GM19438 (cell line): Measurements from ENCODE around the gene ELMO1.

Source experiments
- ATAC-seq: cut with Tn5 transposase; IDR thresholded peaks from one replicate; pipeline ENCODE4 v1.9.1; 2021; ENCODE audit warnings: low read depth; ENCODE audit not compliant: unreplicated experiment

ELMO1 gene

DNA sequence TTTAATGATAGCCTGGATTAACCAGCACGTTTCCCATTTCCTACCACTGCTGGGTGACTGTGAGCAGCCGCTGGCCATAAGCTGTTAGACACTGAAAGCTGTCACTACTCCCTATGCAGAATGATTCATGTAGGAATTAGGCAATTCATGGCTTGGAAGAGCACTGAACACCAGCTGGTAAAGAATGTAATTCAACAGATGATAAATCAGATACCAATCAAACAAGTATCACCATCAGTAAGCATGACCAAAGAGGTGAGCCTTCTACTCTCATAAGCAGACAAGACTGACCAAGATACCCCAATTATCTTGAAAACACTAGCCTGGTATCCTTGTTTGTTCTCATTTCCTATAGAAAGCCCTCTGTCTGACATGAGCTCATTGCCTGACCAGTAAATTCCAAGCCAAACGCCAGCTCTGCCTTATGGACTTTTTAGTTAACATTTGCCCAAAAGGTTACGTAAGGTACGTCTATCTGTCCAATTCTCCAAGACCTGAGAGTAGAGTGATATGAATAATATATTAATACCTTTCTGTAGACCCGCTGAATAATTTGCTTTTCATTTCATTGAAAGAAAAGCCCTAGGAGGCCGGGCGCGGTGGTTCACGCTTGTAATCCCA, 127.7 kb downstream of the ELMO1 start:
- no peak for ATAC-seq

DNA sequence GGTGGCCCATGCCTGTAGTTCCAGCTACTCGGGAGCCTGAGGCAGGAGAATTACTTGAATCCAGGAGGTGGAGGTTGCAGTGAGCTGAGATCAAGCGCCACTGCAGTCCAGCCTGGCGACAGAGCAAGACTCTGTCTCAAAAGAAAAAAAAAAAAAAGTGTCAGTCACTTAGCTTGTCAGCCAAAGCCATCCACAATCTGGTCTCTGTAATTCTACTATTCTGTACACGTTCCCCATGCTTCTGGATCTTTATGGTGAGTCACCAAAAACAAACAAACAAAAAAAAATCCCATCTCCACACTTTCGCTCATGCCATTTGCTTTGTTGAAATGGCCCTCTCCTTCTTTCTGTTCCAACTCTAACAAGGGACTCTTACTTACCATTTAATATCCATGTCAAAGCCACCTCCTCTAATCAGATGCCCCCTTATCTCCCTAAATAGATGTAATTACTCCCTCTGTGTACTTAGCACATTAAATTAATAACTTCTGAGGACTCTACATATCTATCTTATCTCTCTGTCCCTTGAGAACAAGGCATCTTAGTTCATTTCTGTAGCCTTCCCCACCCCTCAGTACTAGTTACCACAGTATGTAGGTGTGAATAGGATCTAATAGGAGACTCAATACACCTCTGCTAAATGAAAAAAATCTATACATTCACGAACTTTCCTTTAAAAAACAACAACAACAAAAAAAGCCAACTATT, 128.4 kb downstream of the ELMO1 start:
- no peak for ATAC-seq

DNA sequence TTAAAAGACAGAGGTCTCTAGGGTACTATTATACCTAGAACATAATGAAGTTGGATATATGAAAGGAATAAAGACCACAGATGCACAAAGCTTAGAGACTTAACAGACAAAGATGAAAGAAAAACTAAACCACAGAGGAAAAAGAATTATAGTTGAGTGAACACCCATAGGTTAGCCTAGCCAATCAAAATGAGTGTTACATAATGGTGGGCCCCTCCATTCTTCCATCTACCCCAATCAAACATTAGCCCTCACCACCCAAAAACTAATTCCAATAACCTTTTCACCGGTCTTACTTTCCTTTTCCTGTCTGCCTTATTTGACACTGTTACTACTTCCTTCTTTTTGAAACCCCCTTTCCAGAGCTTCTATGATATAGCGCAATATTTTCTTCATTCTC, 130.1 kb downstream of the ELMO1 start:
- no peak for ATAC-seq

DNA sequence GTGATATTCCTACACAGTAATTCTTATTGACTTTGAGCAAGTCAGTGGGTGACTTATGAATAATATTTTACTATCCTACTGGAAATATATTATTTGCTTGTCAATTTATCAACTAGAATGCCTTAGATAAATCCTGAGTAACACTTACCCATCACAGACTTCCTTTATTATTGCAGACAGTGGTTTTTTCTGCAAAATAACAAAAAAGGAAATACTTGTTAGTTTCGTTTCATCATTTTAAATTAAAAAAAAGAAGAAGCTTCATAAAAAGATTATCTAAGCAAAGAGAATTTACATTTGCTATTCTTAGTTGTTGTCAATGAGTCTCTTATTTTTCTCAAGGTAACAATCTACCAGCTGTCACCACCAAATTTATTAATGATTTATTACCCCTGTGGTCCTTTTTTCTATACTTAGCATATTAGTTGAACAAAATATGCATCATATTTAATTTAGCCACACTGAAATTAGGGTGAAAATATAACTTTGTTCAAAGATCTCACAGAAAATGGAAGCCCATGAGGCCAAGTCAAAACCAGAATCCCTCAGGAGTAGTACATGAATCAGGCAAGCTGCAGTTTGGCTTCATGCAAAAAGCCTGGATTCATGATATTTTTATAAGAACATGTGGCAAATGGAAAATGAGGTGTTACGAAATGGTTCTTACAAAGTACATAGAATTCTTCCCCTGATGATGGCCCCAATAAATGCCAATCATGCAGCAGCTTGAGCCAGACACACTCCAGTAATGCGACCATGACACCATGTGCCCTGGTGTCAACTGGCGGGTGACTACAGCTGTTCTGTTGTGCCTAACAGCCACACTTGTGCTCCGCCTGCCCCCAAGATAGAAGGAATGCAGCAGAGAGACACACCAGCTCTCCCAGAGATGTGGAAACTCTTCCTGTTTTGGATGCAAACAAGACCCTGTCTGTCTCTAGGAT, 132.6 kb downstream of the ELMO1 start:
- no peak for ATAC-seq

DNA sequence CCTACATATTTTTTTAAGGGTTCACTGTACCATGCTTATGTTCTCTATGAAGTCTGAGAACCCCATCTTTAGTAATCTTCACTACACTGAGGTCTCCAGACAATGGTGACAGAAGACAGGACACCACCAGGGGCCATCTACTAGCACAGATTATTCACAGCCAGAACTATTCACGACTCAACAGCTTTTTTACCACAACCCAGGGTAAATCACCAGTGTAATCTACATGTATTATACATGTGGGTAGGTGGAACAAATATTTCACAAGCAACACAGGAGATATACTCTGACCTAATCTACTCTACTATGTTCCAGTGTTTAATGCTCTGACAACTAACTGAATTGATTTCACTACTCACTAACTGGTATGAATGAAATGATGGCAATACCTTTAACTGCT, 136.1 kb downstream of the ELMO1 start:
- no peak for ATAC-seq

DNA sequence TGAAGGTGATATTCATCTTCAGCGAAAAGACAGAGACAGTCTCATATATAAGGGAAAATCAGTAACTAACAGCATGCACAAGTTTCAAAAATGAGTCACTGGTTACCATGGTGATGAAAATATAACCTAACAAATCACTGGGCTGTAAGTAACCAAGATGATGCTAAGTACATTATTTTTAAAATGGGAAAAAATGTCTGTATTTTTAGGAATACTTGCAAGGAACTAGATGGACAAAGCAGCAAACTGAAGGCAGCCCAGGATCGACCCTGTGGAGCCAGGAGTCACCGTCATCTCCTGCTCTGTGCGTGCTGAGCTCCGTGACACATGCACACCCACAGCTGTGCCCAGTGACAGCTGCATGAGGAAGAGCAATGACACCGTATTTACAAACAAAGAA, 137.3 kb downstream of the ELMO1 start:
- ATAC-seq, result peak; percentile 64

DNA sequence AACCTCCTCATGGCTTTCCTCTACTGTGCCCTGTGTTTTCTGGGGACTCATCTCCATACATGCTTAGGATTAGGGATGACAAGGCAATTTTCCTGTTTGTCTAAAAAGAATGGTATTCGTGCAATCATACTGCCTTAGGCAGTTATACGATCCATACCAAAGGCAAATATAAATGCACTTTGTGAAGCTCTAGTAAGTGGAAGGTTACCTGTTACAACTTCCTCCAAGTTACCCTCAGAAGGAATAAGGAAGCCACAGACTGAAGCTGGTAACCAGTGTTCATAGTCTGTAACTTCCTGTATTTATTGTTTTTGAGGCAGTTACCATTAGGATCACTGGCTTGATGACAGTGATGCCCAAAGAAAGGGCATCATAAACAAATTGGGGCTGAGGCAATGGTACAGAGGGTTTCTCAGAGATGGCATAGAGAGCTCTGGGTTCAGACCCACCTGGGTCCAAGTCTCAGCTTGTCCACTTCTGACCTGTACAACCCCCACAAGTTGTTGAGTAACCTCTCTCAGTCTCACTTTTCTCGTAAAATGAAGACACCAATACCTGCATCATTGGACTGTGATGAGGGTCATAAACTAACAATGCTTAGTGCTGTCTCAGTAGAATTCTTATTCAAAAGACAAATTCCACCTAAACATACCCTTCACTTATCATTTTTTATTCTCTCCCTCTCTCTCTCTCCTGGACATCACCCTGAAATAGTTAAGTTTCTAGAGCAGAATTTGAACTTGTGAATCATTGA, 138.2 kb downstream of the ELMO1 start:
- no peak for ATAC-seq

DNA sequence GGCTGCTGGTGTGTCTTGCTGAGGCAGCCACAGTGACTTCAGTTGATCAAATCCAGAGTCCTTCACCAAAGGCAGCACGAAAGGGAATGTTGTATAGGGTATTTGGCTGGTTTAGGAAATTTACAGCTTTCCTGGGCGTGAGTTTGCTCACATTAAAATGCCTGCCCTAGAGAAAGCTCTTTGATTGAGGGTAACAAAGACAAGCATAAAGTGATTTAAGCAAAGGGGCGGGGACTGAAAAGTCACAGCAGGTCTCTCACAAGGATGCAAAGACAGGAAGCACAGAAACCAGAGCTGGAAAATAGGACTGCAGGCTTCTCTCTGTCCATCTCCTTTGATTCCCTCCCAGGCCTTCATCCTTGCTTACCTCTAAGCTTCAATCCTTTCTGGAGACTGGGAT, 139.2 kb downstream of the ELMO1 start:
- ATAC-seq, result no peak

DNA sequence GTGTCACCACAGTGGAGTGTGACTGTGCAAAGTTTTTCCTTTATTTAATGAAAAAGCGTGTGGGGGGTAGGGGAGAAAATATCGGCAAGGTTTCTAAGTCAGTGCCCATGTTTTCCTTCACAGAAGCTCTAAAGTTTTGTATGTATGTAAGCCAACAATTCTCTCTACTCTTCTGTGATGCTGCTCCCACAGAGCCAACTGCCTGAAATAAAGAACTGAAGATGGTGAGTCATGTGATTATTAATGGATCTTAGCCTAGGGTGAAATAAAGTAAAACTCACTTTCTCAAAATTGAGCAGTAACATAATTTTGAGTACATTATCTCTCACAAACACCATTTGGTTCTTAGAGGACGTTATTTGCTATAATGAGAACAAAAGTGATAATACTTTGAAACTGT, 143.7 kb downstream of the ELMO1 start:
- ATAC-seq, result no peak

DNA sequence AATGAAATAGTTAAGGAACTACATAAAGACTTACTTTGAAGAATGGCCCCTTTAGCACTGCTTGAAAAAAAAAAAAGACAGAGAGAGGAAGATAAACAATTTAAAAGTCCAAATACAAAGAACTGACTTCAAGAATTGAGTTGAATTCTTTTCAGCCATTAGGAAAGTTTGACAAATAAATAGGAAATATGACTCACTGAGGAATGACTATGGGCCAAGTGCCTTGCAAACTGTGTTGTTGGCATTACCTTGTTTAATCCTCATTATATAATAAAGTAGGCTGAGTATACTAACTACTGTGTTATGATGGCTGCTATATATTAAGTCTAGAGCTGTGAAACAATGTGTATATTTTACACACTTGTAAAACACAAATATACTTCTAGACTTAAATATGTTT, 151.1 kb downstream of the ELMO1 start:
- no peak for ATAC-seq

DNA sequence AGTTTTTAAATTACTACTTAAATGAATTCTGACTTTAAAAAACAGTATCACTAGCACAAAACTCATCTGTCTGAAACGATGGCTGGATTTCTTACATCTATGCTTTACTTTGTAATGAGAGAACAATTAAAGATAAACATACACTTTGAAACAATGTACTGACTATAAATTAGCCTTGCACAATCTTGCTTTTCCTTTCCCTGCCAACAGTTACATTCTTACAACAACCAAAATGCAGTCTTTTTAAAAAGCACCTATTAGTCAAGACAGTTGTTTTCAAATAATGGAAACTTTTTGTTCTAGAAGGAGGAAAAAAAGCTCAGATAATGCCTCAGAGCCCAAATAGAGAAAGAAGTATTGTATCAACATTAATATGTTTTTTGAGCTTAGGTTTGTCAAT, 153.3 kb downstream of the ELMO1 start:
- no peak for ATAC-seq

DNA sequence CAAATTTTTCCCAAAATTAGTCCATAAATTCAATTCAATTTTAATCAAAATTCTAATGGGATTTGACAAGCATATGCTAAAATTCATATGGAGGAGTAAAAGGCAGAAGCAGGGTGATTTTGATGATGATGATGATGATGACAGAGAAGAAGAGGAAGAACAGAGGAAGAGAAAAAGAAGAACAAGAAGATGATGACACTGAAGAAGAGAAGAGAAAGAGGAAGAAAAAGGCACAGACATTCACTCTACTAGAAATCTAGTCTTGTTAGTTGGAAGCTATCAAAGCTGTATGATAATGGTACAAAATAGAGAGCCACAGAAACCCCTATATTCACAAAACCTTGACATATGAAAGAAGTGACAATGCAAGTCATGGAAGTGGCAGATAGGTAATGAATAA, 157.9 kb downstream of the ELMO1 start:
- no peak for ATAC-seq

DNA sequence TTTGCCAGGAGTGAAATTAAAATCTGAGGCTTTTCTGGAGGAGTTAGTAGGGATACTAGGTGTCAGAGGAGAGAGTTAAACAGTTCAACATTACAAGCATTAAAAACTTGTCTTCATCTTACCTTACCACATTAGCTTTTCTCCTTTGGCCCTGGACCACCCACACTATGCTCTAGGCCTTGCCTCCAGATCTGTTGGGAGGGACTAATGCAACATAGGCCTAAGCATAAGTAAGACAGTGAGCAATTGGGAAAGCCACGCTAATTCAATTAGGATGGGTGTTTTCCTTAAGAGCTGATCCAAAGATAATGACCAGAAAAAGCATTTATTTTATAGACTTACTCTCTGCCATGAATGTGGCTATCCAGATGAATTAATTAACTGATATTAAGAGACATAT, 158.9 kb downstream of the ELMO1 start:
- no peak for ATAC-seq

DNA sequence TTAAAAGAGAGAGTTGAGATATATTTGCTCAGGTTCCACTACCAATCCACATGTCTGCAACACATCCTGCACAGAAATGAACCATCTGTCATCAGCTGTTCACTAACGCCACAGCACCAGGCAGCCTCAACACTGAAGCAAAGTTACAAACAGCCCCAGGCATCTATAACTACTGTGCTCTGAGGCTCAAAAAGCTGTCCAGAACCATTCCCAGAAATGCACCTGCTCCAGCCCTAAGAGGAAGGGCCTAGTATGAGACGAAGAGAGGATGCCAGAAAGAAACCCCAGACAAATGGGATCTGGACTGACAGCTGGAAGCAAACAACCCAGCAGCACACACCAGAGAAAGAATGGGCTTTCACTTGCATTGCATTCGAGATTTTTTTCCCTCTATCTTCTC, 159.3 kb downstream of the ELMO1 start:
- no peak for ATAC-seq

DNA sequence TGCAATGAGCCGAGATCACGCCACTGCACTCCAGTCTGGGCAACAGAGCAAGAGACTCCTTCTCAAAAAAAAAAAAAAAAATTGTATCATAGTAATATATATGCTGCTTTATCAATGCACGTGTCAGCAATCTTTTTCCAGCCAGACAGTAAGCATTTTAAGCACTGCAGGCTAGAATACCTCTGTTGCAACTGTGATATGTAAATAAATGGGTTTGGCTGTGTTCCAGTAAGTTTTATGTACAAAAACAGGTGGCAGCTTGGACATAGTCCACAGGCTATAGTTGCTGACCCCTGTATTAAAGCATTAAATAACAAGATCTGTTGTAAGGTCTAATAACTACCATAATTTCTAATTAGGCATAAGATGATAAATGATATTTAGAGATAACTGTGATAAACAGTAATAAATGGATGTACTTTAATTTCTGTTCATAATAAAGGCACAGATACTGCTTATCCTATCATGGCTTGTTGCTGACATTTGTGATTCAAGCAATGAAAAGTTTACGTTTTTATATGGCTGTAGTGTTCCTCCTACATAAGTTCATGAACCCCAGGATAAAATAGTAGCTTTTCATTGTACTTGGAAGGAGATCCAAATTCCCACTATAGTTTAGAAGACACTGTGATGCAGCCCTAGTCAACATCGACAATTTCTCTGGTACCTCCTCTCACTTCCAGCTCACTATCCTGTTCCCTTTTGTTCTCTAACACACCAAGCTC, 161.4 kb downstream of the ELMO1 start:
- peak; percentile 53 for ATAC-seq

DNA sequence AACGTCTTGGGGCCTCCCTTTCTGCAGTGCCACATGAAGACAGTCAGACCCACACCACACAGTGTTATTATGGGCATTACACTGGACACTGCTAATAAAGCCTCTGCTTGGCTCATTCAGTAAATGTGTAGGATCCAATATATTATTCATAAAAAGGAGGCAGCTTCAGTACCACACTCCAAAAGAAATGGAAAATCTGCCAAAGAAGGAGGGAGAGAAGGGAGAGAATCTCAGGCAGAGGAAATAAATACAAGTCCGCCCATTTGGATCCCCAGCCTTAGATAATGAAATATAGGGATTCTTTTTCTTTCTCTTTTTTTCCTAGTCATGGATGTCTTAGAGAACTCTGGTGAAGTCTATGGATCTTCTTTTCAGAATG, 162.2 kb downstream of the ELMO1 start:
- no peak for ATAC-seq

DNA sequence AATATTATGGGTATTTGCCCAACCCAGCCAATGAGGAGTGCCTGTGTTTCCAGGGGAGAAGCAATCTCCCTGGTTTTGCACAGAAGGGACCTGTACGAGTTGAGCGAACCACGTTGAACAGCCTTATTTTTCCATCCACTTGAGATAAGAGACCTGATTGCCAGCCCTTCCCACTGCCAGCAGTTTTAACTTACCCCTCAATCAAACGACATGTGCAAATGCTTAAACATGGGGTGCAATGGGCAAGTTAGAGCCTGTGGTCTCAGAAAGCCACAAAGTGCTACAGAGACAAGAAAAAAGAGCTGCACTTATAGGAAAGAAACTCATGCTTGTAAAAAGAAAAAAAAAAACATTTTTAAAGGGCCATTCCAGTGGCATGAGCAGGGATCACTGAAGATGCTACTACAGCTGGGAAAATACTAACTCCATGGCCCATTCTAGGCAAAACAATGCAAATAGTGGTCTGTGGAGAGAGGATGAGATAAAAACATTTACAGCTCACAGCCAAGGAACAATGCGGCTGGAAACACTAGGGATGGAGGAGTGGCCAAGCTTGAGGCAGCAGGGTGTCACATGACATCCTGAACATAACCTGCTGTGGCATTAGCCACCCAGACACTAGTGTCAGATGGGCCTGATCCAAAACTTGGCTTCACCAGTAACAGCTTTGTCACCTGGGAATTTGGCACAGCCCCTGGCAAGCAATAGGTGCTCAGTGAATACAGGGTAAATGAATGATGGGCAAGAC, 162.8 kb downstream of the ELMO1 start:
- no peak for ATAC-seq

DNA sequence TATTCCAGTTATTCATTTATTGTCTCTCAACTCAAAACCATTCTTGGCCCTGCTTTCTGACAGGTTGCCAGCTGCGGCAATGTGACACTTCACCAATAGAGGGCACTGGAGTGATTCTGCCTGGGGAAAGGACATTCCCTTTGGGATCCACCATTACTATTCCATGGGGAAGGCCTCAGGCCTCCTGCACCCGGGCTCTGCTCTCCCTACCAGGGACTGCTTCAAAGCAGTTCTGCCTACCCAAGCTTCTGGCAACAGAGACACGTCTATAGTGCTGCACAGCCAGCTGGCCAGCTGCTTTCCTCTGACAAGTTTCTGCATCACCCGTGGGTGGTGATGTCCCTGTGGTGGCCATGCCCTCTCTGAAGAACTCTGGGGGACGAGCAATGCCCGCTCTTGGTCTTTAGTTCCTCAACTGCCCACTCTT, 163.8 kb downstream of the ELMO1 start:
- no peak for ATAC-seq

DNA sequence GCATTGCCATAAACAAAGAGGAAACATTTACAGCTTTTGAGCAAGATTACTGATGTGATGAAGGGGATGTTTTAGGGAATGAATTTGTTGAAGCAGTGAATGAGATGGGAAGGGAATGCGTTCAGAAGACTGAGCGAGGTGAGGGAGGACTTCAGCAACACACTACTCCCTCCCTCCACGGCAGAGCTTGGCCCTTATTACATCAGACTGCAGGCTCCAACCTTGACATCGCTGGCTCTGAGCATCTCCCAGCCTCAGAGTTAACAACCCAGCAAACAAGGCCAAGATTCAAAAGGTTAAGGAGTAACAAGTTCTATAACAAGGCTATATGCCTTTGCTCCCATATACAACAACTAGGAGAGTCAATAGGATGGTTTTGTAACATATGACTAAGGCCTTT, 164.4 kb downstream of the ELMO1 start:
- ATAC-seq, result no peak
